Fibroblast of the aortic adventitia (primary cell): ENCODE measurements around the gene MMP17. TPM values are rescaled to one million over a fixed set of nuclear protein-coding genes. Genes with fewer than 3 reads are reported as not detected.

ENCODE experiments used
- DNase-seq: peaks from one replicate; pipeline ENCODE4 v3.0.0-alpha.2; 2010; ENCODE audit warnings: low read depth
- H3K4me3 ChIP-seq: 2 replicates; pipeline ENCODE4 v1.5.1; 2011; ENCODE audit warnings: low read depth, mild to moderate bottlenecking, control low read depth, low read length, moderate library complexity
- CTCF ChIP-seq: IDR thresholded peaks from 2 replicates; pipeline ENCODE4 v1.5.1; 2011; ENCODE audit warnings: mild to moderate bottlenecking, low read length, control low read depth, inconsistent platforms; ENCODE audit not compliant: insufficient read depth
- total RNA-seq: library from RNA; depleted of rRNA; stranded (reverse); fragments of >200 nt; gene quantifications from 2 replicates; pipeline ENCODE4 v1.2.3, GENCODE V29; 2012; ENCODE audit warnings: low replicate concordance

The MMP17 gene
- total RNA-seq, 1 donor = 5.6 TPM

GRCh38 chr12:131786331-131786730 lies 41.9 kb upstream of the MMP17 start:
- no peak for DNase-seq
- no peak overlapping the region for H3K4me3 ChIP-seq
- no peak for TF ChIP-seq CTCF

- H3K4me3 ChIP-seq = no peak overlapping the region
- no peak for DNase-seq
- TF ChIP-seq CTCF = no peak
Measured at GRCh38 chr12:131787143-131787660, 41.0 kb upstream of the MMP17 start.

GRCh38 chr12:131788070-131788469 lies 40.1 kb upstream of the MMP17 start:
- no peak overlapping the region for H3K4me3 ChIP-seq
- DNase-seq = no peak
- TF ChIP-seq CTCF = no peak

- no peak for TF ChIP-seq CTCF
- no peak overlapping the region for H3K4me3 ChIP-seq
- no peak for DNase-seq
Measured at GRCh38 chr12:131789638-131790037, 38.6 kb upstream of the MMP17 start.

- no peak for TF ChIP-seq CTCF
- DNase-seq = no peak
- no peak overlapping the region for H3K4me3 ChIP-seq
Measured at GRCh38 chr12:131793243-131794022, 34.8 kb upstream of the MMP17 start.

GRCh38 chr12:131794061-131794460 lies 34.1 kb upstream of the MMP17 start:
- DNase-seq = no peak
- TF ChIP-seq CTCF = no peak
- H3K4me3 ChIP-seq = no peak overlapping the region
